ENCODE measurements around the gene TMEM263. TPM values are rescaled to one million over a fixed set of nuclear protein-coding genes. Genes with fewer than 3 reads are reported as not detected.
"Not testable (repeated sequence)": the region's sequence is repeated elsewhere in the genome, so short reads cannot be mapped to it uniquely, and the experiment has no call there.

Gene TMEM263
- total RNA-seq, 6 experiments from 2014 or later: 157 to 188 (median 167) TPM

DNA sequence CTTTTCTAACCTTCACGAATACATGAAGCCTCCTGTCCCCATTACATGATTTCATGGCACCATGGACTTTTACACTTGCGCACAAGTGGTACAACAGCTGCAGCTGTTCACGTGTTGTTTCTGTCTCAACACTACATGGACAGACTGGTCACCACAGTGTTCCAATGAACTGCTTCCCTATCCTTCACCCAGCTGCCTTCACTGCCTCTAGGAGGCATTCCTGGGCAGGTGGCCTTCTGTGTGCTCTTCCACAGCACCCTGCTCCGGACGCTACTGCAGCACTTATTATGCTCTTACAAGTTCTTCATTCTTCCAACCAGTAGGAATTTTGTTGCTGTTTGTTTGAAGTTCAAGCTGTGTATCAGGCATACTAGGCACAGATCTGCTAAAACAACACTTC is 29.8 kb downstream of the TMEM263 start:
- H3K4me3 Mint-ChIP-seq: peak overlapping the region; percentile 97

DNA sequence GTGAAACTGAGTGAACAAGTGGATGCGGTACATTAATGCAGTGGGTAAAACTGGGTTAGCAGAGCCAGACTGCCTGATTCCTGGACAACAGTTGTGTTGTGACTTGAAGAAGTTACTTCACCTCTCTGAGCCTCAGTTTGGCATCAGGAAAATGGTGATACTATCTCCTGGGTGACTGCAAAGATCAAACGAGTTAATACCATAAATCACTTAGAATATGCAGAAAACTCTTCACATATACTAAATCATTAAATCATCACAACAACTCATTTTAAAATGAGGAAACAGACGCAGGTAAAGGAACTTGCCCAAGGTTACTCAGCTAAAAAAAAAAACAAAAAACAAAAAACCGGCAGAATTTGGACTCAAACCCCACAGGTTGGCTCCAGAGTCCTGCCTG is 30.4 kb downstream of the TMEM263 start:
- Mint-ChIP-seq H3K9me3 (no peaks in the 10 kb centered on the region), H3K36me3 (ENCODE audit: low read depth) (peaks cover 23% of the 10 kb centered on the region), H3K4me1 (ENCODE audit: low read depth) (peaks cover 59% of the 10 kb centered on the region), H3K27me3 (ENCODE audit: insufficient read depth) (peaks cover 3% of the 10 kb centered on the region), H3K27ac (peak overlapping the region; percentile 96), H3K4me3 (peak overlapping the region; percentile 97)
- DNase-seq: no peak
- TF ChIP-seq, protein P1, sequence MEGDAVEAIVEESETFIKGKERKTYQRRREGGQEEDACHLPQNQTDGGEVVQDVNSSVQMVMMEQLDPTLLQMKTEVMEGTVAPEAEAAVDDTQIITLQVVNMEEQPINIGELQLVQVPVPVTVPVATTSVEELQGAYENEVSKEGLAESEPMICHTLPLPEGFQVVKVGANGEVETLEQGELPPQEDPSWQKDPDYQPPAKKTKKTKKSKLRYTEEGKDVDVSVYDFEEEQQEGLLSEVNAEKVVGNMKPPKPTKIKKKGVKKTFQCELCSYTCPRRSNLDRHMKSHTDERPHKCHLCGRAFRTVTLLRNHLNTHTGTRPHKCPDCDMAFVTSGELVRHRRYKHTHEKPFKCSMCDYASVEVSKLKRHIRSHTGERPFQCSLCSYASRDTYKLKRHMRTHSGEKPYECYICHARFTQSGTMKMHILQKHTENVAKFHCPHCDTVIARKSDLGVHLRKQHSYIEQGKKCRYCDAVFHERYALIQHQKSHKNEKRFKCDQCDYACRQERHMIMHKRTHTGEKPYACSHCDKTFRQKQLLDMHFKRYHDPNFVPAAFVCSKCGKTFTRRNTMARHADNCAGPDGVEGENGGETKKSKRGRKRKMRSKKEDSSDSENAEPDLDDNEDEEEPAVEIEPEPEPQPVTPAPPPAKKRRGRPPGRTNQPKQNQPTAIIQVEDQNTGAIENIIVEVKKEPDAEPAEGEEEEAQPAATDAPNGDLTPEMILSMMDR (IDR thresholded peaks at IDR 0.05): no peak

More for the DNA sequence above, 29.8 kb downstream of the TMEM263 start:
- Mint-ChIP-seq H3K4me1 (ENCODE audit: low read depth) (peaks cover 63% of the 10 kb centered on the region), H3K36me3 (ENCODE audit: low read depth) (peaks cover 23% of the 10 kb centered on the region), H3K9me3 (no peaks in the 10 kb centered on the region), H3K27me3 (ENCODE audit: insufficient read depth) (peaks cover 3% of the 10 kb centered on the region), H3K27ac (peak overlapping the region; percentile 96)
- DNase-seq: no peak
- TF ChIP-seq, protein P1 (IDR thresholded peaks at IDR 0.05): no peak

DNA sequence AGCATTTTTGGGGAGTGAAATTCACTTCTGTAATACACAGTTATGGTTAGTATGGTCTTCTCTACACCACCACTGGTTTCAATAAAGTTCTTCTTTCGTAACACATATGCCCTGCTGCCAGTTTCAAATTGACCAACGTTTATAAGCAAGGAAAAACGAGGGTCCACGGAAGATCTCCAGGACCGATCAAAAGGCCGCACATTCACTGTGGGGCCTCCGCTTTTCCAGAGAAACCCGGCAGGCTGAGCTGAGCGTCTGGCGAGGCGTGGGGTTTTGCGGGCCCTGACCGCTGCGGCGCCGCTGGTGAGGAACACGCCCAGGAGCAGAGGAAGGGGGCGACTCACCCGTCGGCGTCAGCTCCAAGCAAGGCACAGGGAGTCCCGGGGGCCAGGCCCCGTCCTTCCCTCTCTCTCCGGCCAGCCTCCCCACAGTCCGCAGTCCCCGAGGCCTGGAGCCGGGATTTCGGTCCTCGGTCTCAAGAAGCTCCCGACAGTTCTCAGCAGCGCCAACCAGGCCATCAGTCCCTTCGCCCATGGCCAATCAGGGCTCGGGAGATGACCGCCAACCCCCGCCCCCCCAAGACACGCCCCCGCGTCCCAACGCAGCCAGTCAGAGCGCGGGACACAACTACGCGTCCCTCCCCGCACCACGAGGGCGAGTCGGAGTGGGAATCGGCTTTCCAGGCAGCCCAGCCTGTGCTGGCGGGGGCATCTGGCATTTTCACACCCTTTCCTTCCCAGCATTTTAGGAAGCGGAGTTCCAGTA is 31.1 kb downstream of the TMEM263 start, which contains the start of gene MTERF2:
Gene MTERF2, minus strand, starts transcription at position 522 of the 765 bp plus-strand sequence. CDS start 8,432 bp downstream, outside the sequence.
- Mint-ChIP-seq H3K9me3 (no peaks in the 10 kb centered on the region), H3K4me1 (ENCODE audit: low read depth) (peaks cover 57% of the 10 kb centered on the region), H3K27ac (peak within 1 kb of the TSS; percentile 96), H3K27me3 (ENCODE audit: insufficient read depth) (peaks cover 3% of the 10 kb centered on the region), H3K36me3 (ENCODE audit: low read depth) (peaks cover 23% of the 10 kb centered on the region), H3K4me3 (peak within 1 kb of the TSS; percentile 97)
- TF ChIP-seq, protein P1 (IDR thresholded peaks at IDR 0.05): peak; percentile 14; the same call in 1 of the 2 replicates
- DNase-seq: peak; percentile 90

DNA sequence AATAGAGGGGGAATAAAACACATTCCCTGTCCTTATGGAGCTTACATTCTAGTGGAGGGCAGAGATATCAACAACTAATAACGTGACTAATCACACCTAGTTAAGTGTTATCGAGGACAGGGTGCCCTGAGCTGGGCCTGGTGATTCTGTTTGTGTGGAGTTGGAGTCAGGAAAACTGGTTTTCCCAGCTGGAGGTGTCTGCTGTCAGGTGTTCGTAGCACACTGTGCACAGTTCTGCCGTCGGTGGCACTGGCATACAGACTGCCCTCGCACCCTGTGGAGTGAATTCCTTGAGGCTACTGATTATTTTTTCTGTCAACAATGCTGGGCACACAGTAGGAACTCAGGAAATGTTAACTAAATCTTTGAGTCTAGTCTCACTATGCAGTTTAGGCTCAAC is 32.1 kb downstream of the TMEM263 start:
- TF ChIP-seq, protein P1 (IDR thresholded peaks at IDR 0.05): no peak
- Mint-ChIP-seq H3K36me3 (ENCODE audit: low read depth) (peaks cover 23% of the 10 kb centered on the region), H3K27ac (peak overlapping the region; percentile 96; the same call in 1 of the 2 replicates), H3K9me3 (no peaks in the 10 kb centered on the region), H3K27me3 (ENCODE audit: insufficient read depth) (peaks cover 3% of the 10 kb centered on the region), H3K4me3 (peak overlapping the region; percentile 97; the same call in 1 of the 2 replicates), H3K4me1 (ENCODE audit: low read depth) (peaks cover 49% of the 10 kb centered on the region)
- DNase-seq: no peak

DNA sequence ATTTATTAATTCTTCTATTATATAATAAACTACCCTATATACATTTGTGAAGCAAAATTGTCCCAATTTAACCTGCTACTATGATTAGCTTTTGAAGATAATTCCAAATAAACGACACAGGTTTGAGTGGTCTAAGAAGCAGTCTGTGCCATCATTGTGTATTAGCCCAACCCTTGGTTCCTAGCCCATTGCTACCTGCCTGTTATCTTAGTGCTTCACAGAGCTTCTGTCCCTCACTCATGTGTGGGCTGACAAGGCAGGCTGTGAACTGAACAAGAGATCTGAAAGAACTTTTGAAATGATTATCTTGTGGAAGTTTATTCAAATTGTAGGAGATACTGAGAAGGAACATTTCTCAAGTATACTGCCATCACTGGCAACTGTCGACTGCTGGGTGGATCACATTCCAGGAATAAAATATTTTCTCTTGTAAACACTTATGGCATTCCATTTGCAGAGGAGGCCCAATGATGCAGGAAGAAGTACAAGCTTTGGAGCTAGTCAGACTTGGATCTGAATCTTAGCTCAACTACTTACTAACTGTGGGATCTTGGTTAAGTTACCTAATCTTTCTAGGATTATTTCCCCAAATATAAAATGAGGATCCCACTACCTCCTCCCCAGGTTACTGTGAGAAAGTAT is 39.0 kb downstream of the TMEM263 start:
- H3K27me3 Mint-ChIP-seq (ENCODE audit: insufficient read depth): no peaks in the 10 kb centered on the region
- H3K4me3 Mint-ChIP-seq: peak overlapping the region; percentile 21; the same call in 1 of the 2 replicates
- DNase-seq: peak; percentile 54
- peaks cover 29% of the 10 kb centered on the region for H3K4me1 Mint-ChIP-seq (ENCODE audit: low read depth)
- no peaks in the 10 kb centered on the region for H3K9me3 Mint-ChIP-seq
- H3K36me3 Mint-ChIP-seq (ENCODE audit: low read depth): peaks cover 14% of the 10 kb centered on the region
- TF ChIP-seq, protein P1 (IDR thresholded peaks at IDR 0.05): no peak
- H3K27ac Mint-ChIP-seq: peak overlapping the region; percentile 67

DNA sequence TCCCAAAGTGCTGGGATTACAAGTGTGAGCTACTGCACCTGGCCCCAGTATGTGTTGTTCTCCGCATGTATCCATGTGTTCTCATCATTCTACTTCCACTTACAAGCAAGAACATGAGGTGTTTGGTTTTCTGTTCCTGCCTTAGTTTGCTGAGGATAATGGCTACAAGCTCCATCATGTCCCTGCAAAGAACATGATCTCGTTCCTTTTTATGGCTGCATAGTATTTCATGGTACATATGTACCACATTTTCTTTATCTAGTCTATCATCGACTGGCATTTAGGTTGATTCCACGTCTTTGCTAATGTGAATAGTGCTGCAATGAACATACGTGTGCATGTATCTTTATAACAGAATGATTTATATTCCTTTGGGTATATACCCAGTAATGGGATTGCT is 40.4 kb downstream of the TMEM263 start:
- H3K27me3 Mint-ChIP-seq (ENCODE audit: insufficient read depth); H3K9me3 Mint-ChIP-seq; H3K4me3 Mint-ChIP-seq; DNase-seq: not testable (repeated sequence)
- Mint-ChIP-seq H3K27ac (0 out of 2 replicates have a peak overlapping the region, but pooled peaks have one; percentile 16), H3K36me3 (ENCODE audit: low read depth) (peaks cover 14% of the 10 kb centered on the region), H3K4me1 (ENCODE audit: low read depth) (peaks cover 28% of the 10 kb centered on the region)

All from HFFc6 (cell line).